MM.1S (cell line): Measurements from ENCODE around the gene SLC23A2.
"Not testable (repeated sequence)": the region's sequence is repeated elsewhere in the genome, so short reads cannot be mapped to it uniquely, and the experiment has no call there.

Experiments
- DNase-seq: peaks from one replicate; pipeline ENCODE4 v3.0.0-alpha.2; 2015
- H2AFZ ChIP-seq: fragments of 300-600 bp; sonication (generic); 2 replicates; pipeline ENCODE4 v1.6.0; 2016; ENCODE audit warnings: antibody characterized with exemption, low read length
- H3F3A ChIP-seq: fragments of 300-600 bp; sonication (generic); 2 replicates; pipeline ENCODE4 v1.6.1; 2016; ENCODE audit warnings: mild to moderate bottlenecking, antibody characterized with exemption, low read length, moderate library complexity, mixed read lengths; ENCODE audit not compliant: insufficient read depth
- H3K27ac ChIP-seq: fragments of 300-600 bp; sonication (generic); 2 replicates; pipeline ENCODE4 v1.5.1; 2016; ENCODE audit warnings: mild to moderate bottlenecking, low read length
- H3K27me3 ChIP-seq: fragments of 300-600 bp; sonication (generic); replicated peaks from 2 replicates; pipeline ENCODE4 v1.6.0; 2016; ENCODE audit warnings: low read length; ENCODE audit not compliant: insufficient read depth
- H3K36me3 ChIP-seq: fragments of 300-600 bp; sonication (generic); replicated peaks from 2 replicates; pipeline ENCODE4 v1.6.1; 2016; ENCODE audit warnings: mild to moderate bottlenecking, low read length, mixed read lengths; ENCODE audit not compliant: insufficient read depth
- H3K4me1 ChIP-seq: fragments of 300-600 bp; sonication (generic); 2 replicates; pipeline ENCODE4 v1.6.1; 2016; ENCODE audit warnings: low read length, mixed read lengths
- H3K4me2 ChIP-seq: fragments of 300-600 bp; sonication (generic); 2 replicates; pipeline ENCODE4 v1.6.0; 2016; ENCODE audit warnings: low read depth, low read length
- H3K4me3 ChIP-seq: fragments of 300-600 bp; sonication (generic); 2 replicates; pipeline ENCODE4 v1.5.1; 2016; ENCODE audit warnings: low read length, mixed read lengths
- H3K79me2 ChIP-seq: fragments of 300-600 bp; sonication (generic); 2 replicates; pipeline ENCODE4 v1.6.1; 2016; ENCODE audit warnings: mixed run types, low read length, mixed read lengths
- H3K9ac ChIP-seq: fragments of 300-600 bp; sonication (generic); 2 replicates; pipeline ENCODE4 v1.6.1; 2016; ENCODE audit warnings: low read length, mixed read lengths
- H3K9me2 ChIP-seq: fragments of 300-600 bp; sonication (generic); replicated peaks from 2 replicates; pipeline ENCODE4 v1.6.1; 2016; ENCODE audit warnings: mild to moderate bottlenecking, low read length, mixed read lengths; ENCODE audit not compliant: insufficient read depth
- H3K9me3 ChIP-seq: fragments of 300-600 bp; sonication (generic); replicated peaks from 2 replicates; pipeline ENCODE4 v1.6.1; 2016; ENCODE audit warnings: mild to moderate bottlenecking, low read length, mixed read lengths; ENCODE audit not compliant: insufficient read depth
- H4K20me1 ChIP-seq: fragments of 300-600 bp; sonication (generic); 2 replicates; pipeline ENCODE4 v1.6.1; 2016; ENCODE audit warnings: mild to moderate bottlenecking, low read length, moderate library complexity, mixed read lengths; ENCODE audit not compliant: insufficient read depth
- EZH2 ChIP-seq: fragments of 300-600 bp; sonication (generic); optimal IDR thresholded peaks from 2 replicates; pipeline ENCODE3; 2017; ENCODE audit warnings: low read depth, mild to moderate bottlenecking, antibody characterized with exemption, low read length, mixed read lengths
- EZH2phosphoT487 ChIP-seq: fragments of 300-600 bp; sonication (generic); IDR thresholded peaks from 2 replicates; pipeline ENCODE4 v1.6.1; 2018; ENCODE audit warnings: antibody characterized with exemption, low read length
- TF ChIP-seq, protein P1 (sequence below): fragments of 300-600 bp; sonication (generic); IDR thresholded peaks from 2 replicates; pipeline ENCODE4 v1.5.1; 2016; ENCODE audit warnings: antibody characterized with exemption, low read length, mixed read lengths

Gene SLC23A2

DNA sequence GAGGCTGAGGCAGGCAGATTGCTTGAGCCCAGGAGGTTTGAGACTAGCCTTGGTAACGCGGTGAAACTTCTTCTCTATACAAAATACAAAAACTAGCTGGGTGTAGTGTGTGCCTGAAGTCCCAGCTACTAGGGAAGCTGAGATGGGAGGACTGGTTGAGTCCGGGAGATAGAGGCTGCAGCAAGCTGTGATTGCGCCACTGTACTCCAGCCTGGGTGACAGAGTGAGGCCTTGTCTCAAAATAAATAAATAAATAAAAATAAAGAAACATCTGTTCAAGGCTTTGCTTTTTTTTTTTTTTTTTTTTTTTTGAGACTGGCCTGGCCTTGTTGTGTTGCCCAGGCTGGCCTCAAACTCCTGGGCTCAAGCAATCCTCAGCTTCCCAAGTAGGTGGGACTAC is 23.7 kb upstream of the SLC23A2 start:
- Histone ChIP-seq H3F3A (no peaks in the 10 kb centered on the region), H3K4me1 (no peaks in the 10 kb centered on the region), H3K36me3 (no peaks in the 10 kb centered on the region), H3K9ac (no peak overlapping the region), H4K20me1 (no peaks in the 10 kb centered on the region), H3K9me3 (no peaks in the 10 kb centered on the region), H3K27me3 (no peaks in the 10 kb centered on the region), H3K4me3 (no peak overlapping the region), H3K9me2 (no peaks in the 10 kb centered on the region), H3K27ac (no peak overlapping the region), H3K79me2 (no peaks in the 10 kb centered on the region), H3K4me2 (no peak overlapping the region), H2AFZ (no peak overlapping the region)
- DNase-seq = no peak
- TF ChIP-seq EZH2 (no peak), EZH2phosphoT487 (no peak)
- TF ChIP-seq, protein P1, sequence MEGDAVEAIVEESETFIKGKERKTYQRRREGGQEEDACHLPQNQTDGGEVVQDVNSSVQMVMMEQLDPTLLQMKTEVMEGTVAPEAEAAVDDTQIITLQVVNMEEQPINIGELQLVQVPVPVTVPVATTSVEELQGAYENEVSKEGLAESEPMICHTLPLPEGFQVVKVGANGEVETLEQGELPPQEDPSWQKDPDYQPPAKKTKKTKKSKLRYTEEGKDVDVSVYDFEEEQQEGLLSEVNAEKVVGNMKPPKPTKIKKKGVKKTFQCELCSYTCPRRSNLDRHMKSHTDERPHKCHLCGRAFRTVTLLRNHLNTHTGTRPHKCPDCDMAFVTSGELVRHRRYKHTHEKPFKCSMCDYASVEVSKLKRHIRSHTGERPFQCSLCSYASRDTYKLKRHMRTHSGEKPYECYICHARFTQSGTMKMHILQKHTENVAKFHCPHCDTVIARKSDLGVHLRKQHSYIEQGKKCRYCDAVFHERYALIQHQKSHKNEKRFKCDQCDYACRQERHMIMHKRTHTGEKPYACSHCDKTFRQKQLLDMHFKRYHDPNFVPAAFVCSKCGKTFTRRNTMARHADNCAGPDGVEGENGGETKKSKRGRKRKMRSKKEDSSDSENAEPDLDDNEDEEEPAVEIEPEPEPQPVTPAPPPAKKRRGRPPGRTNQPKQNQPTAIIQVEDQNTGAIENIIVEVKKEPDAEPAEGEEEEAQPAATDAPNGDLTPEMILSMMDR = no peak

DNA sequence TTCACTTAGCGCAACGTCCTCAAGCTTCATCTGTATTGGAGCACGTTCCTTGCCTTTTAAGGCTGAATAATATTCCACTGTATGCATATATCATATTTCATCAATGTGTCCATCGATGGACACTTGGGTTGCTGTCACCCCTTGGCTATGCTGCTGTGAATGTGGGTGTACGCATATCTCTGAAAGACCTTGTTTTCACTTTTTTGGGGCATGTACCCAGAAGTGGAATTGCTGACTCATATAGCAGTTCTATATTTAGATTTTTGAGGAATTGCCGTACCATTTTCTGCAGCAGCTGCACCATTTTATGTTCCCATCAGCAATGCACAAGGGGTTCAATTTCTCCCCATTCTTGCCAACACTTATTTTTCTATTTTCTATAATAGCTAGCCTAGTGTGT is 22.8 kb upstream of the SLC23A2 start:
- H3K27ac ChIP-seq = no peak overlapping the region
- no peak overlapping the region for H3K4me2 ChIP-seq
- no peaks in the 10 kb centered on the region for H3K9me2 ChIP-seq
- H3K9ac ChIP-seq = no peak overlapping the region
- H3K4me1 ChIP-seq = no peaks in the 10 kb centered on the region
- no peaks in the 10 kb centered on the region for H3F3A ChIP-seq
- no peak for DNase-seq
- H3K79me2 ChIP-seq = no peaks in the 10 kb centered on the region
- TF ChIP-seq EZH2 (no peak), EZH2phosphoT487 (no peak)
- TF ChIP-seq, protein P1 = no peak
- H3K9me3 ChIP-seq = no peaks in the 10 kb centered on the region
- H4K20me1 ChIP-seq = no peaks in the 10 kb centered on the region
- H3K36me3 ChIP-seq = no peaks in the 10 kb centered on the region
- no peak overlapping the region for H2AFZ ChIP-seq
- no peak overlapping the region for H3K4me3 ChIP-seq
- H3K27me3 ChIP-seq = no peaks in the 10 kb centered on the region

DNA sequence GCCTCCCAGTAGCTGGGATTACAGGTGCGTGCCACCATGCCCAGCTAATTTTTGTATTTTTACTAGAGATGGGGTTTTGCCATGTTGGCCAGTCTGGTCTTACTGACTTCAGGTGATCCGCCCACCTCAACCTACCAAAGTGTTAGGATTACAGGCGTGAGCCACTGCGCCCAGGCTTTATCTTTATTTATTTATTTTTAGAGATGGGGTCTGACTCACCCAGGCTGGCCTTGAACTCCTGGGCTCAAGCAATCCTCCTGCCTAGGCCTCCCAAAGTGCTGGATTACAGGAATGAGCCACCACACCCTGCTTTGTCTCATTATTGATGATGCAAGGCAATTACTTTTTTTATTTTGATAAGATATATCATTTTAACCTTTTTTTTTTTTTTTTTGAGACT is 21.9 kb upstream of the SLC23A2 start:
- H3K9ac ChIP-seq, H2AFZ ChIP-seq, H3K4me2 ChIP-seq, H4K20me1 ChIP-seq, H3K27ac ChIP-seq, H3F3A ChIP-seq, H3K9me2 ChIP-seq, H3K27me3 ChIP-seq, DNase-seq, H3K79me2 ChIP-seq, H3K4me1 ChIP-seq, H3K9me3 ChIP-seq, H3K36me3 ChIP-seq, H3K4me3 ChIP-seq: not testable (repeated sequence)

DNA sequence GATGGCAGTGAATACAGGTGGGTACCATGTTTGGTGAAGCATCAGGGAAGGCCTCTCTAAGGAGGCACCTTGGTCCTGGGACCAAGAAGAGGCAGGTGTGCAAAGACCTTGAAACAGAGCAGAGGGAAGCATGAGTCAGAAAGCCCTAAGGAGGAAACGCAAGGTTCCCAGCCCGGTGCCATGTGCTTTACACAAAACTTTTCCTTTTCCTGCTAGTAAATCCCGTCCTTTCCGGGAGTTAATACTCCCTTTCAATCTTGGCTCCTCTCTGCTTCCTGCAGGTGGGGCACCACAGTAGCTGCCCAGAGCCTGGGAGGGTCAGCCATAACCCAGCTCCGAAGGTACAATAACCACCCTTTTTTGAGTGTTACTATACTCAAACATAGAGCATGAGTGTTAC is 19.4 kb upstream of the SLC23A2 start:
- Histone ChIP-seq H3K9me2 (no peaks in the 10 kb centered on the region), H3K4me3 (no peak overlapping the region), H3K4me2 (no peak overlapping the region), H4K20me1 (no peaks in the 10 kb centered on the region), H3K27me3 (no peaks in the 10 kb centered on the region), H2AFZ (no peak overlapping the region), H3K27ac (no peak overlapping the region), H3K9me3 (no peaks in the 10 kb centered on the region), H3F3A (no peaks in the 10 kb centered on the region), H3K36me3 (no peaks in the 10 kb centered on the region), H3K4me1 (no peaks in the 10 kb centered on the region), H3K79me2 (no peaks in the 10 kb centered on the region), H3K9ac (no peak overlapping the region)
- TF ChIP-seq EZH2 (no peak), EZH2phosphoT487 (no peak)
- TF ChIP-seq, protein P1 = no peak
- DNase-seq = no peak
